ENCODE data around the gene STK32B.

STK32B gene

GRCh38 chr4:5192678-5193077, 141.4 kb downstream of the STK32B start:
- ChIA-PET POLR2A (no interaction called here), CTCF (interaction anchor here (0.8 kb wide), 1 partner anchor 26 kb away, joined by 4 read pairs; no protein-coding TSS in a partner anchor)
- DNase-seq (ENCODE audit: extremely low spot score) = no peak
- TF ChIP-seq BHLHE40 (IDR thresholded peaks at IDR 0.05; ENCODE audit: borderline replicate concordance) (no peak), ELF4 (IDR thresholded peaks at IDR 0.05) (no peak), SP1 (IDR thresholded peaks at IDR 0.05) (no peak)

GRCh38 chr4:5198656-5199541, 147.6 kb downstream of the STK32B start:
- POLR2A ChIA-PET = no interaction called here
- TF ChIP-seq BHLHE40 (IDR thresholded peaks at IDR 0.05; ENCODE audit: borderline replicate concordance) (no peak), HDGF (IDR thresholded peaks at IDR 0.05; ENCODE audit: borderline replicate concordance) (no peak), SUZ12 (IDR thresholded peaks at IDR 0.05) (no peak), CTBP1 (IDR thresholded peaks at IDR 0.05; ENCODE audit: borderline replicate concordance) (no peak), ZNF384 (IDR thresholded peaks at IDR 0.05) (no peak), LEF1 (IDR thresholded peaks at IDR 0.05; ENCODE audit: borderline replicate concordance) (no peak), ELF4 (IDR thresholded peaks at IDR 0.05) (no peak), TARDBP (IDR thresholded peaks at IDR 0.05) (no peak), PKNOX1 (IDR thresholded peaks at IDR 0.05) (no peak), L3MBTL2 (conservative IDR thresholded peaks at IDR 0.05) (no peak), FOXK2 (IDR thresholded peaks at IDR 0.05) (no peak), FOXA1 (IDR thresholded peaks at IDR 0.05) (no peak)
- DNase-seq (ENCODE audit: extremely low spot score) = no peak
- CTCF ChIA-PET = no interaction called here

- no peak for TF ChIP-seq LEF1 (IDR thresholded peaks at IDR 0.05; ENCODE audit: borderline replicate concordance)
- TF ChIP-seq BHLHE40 (IDR thresholded peaks at IDR 0.05; ENCODE audit: borderline replicate concordance) = no peak
- TF ChIP-seq CTBP1 (IDR thresholded peaks at IDR 0.05; ENCODE audit: borderline replicate concordance) = no peak
- TF ChIP-seq ZNF384 (IDR thresholded peaks at IDR 0.05) = no peak
- TF ChIP-seq SP1 (IDR thresholded peaks at IDR 0.05) = no peak
- TF ChIP-seq ARNT (IDR thresholded peaks at IDR 0.05) = no peak
- no peak for TF ChIP-seq FOXA1 (IDR thresholded peaks at IDR 0.05)
- no peak for TF ChIP-seq TARDBP (IDR thresholded peaks at IDR 0.05)
- TF ChIP-seq L3MBTL2 (conservative IDR thresholded peaks at IDR 0.05) = no peak
- no peak for TF ChIP-seq HDGF (IDR thresholded peaks at IDR 0.05; ENCODE audit: borderline replicate concordance)
- no peak for TF ChIP-seq SUZ12 (IDR thresholded peaks at IDR 0.05)
- TF ChIP-seq ELF4 (IDR thresholded peaks at IDR 0.05) = no peak
- no peak for TF ChIP-seq FOXM1 (IDR thresholded peaks at IDR 0.05; ENCODE audit: borderline replicate concordance)
- TF ChIP-seq FOXK2 (IDR thresholded peaks at IDR 0.05) = no peak
- no peak for TF ChIP-seq PKNOX1 (IDR thresholded peaks at IDR 0.05)
- TF ChIP-seq NFRKB (IDR thresholded peaks at IDR 0.05) = no peak
- no peak for DNase-seq (ENCODE audit: extremely low spot score)
- CTCF ChIA-PET = no interaction called here
- POLR2A ChIA-PET = no interaction called here
These were observed 148.6 kb downstream of the STK32B start for GRCh38 chr4:5199912-5200311.

GRCh38 chr4:5200513-5200912, 149.2 kb downstream of the STK32B start:
- DNase-seq (ENCODE audit: extremely low spot score) = no peak
- ChIA-PET CTCF (no interaction called here), POLR2A (no interaction called here)
- TF ChIP-seq ZNF384 (IDR thresholded peaks at IDR 0.05) (no peak), ELF4 (IDR thresholded peaks at IDR 0.05) (no peak), ARNT (IDR thresholded peaks at IDR 0.05) (no peak), PKNOX1 (IDR thresholded peaks at IDR 0.05) (no peak), FOXA1 (IDR thresholded peaks at IDR 0.05) (no peak), NFRKB (IDR thresholded peaks at IDR 0.05) (no peak), HDGF (IDR thresholded peaks at IDR 0.05; ENCODE audit: borderline replicate concordance) (no peak), LEF1 (IDR thresholded peaks at IDR 0.05; ENCODE audit: borderline replicate concordance) (no peak)

- POLR2A ChIA-PET = no interaction called here
- no peak for DNase-seq (ENCODE audit: extremely low spot score)
- CTCF ChIA-PET = no interaction called here
- TF ChIP-seq CTBP1 (IDR thresholded peaks at IDR 0.05; ENCODE audit: borderline replicate concordance) (no peak), BHLHE40 (IDR thresholded peaks at IDR 0.05; ENCODE audit: borderline replicate concordance) (no peak), NFRKB (IDR thresholded peaks at IDR 0.05) (no peak), ARNT (IDR thresholded peaks at IDR 0.05) (no peak), FOXK2 (IDR thresholded peaks at IDR 0.05) (no peak), LEF1 (IDR thresholded peaks at IDR 0.05; ENCODE audit: borderline replicate concordance) (no peak), ZNF384 (IDR thresholded peaks at IDR 0.05) (no peak), L3MBTL2 (conservative IDR thresholded peaks at IDR 0.05) (no peak), TARDBP (IDR thresholded peaks at IDR 0.05) (no peak), FOXM1 (IDR thresholded peaks at IDR 0.05; ENCODE audit: borderline replicate concordance) (no peak), SUZ12 (IDR thresholded peaks at IDR 0.05) (no peak), HDGF (IDR thresholded peaks at IDR 0.05; ENCODE audit: borderline replicate concordance) (no peak), ELF4 (IDR thresholded peaks at IDR 0.05) (no peak), PKNOX1 (IDR thresholded peaks at IDR 0.05) (no peak), SP1 (IDR thresholded peaks at IDR 0.05) (no peak)
These were observed 152.2 kb downstream of the STK32B start for GRCh38 chr4:5203309-5203992.
